GM12878 (cell line): ENCODE data around the gene SKAP1. TPM values are rescaled to one million over a fixed set of nuclear protein-coding genes. Genes with fewer than 3 reads are reported as not detected.
A peak's percentile ranks its signal among the peaks of the same experiment; 100 is the strongest.

Experiments
- ATAC-seq: fragments of 200-7000 bp; cut with Tn5 transposase; 3 replicates; pipeline ENCODE4 v1.9.1; 2020; ENCODE audit warnings: mild to moderate bottlenecking, moderate library complexity
- BruUV-seq: library from RNA; stranded (reverse); fragments of 400-500 nt; replicated peaks from 2 replicates; lab custom pipeline; 2021; lab: Mats Ljungman, UMichigan
- CTCF ChIA-PET: fragments of 300-600 bp; sonication (Branson Sonifier 250); formaldehyde crosslinking; extraction: SDS; loops from one replicate; lab custom pipeline; 2021; ENCODE audit warnings: inconsistent platforms; lab: Yijun Ruan, JAX
- POLR2A ChIA-PET: fragments of 350-600 bp; formaldehyde crosslinking; extraction: SDS; loops from one replicate; lab custom pipeline; 2021; ENCODE audit warnings: inconsistent platforms; lab: Charles Lee
- RAD21 ChIA-PET: fragments of 300-600 bp; sonication (Branson Sonifier 250); formaldehyde crosslinking; loops from one replicate; lab custom pipeline; 2023; ENCODE audit warnings: antibody characterized with exemption; ENCODE audit not compliant: unreplicated experiment; lab: Charles Lee
- SMC1A ChIA-PET: fragments of 300-600 bp; sonication (Branson Sonifier 250); formaldehyde crosslinking; loops from one replicate; lab custom pipeline; 2023; ENCODE audit not compliant: unreplicated experiment, uncharacterized antibody; lab: Charles Lee
- DNase-seq: peaks from one replicate; pipeline ENCODE4 v3.0.0-alpha.2; 2011; ENCODE audit warnings: low read depth, low spot score
- FAIRE-seq: peaks from 3 replicates; lab custom pipeline; 2011; peaks lifted over from hg19 to GRCh38; lab: Jason Lieb, UNC
- H2AFZ ChIP-seq: 2 replicates; pipeline ENCODE4 v1.6.0; 2011; ENCODE audit warnings: low read depth, low read length, control low read depth; ENCODE audit not compliant: control insufficient read depth
- H3K27ac ChIP-seq: 2 replicates; pipeline ENCODE4 v1.5.1; 2011; ENCODE audit warnings: control low read depth; ENCODE audit not compliant: control insufficient read depth, insufficient read depth
- H3K27me3 ChIP-seq, 2 experiments: replicated peaks in 1 of 2; 2 replicates each; pipeline versions ENCODE4 v1.6.0 to v1.6.1; 2011; ENCODE audit warnings: low read length in 1 of 2; ENCODE audit not compliant: control insufficient read depth in 2 of 2, insufficient read depth in 2 of 2
- H3K36me3 ChIP-seq, 2 experiments: 2 replicates each; pipeline ENCODE4 v1.5.1; 2011; ENCODE audit warnings: low read length in 1 of 2; ENCODE audit not compliant: control insufficient read depth in 2 of 2, insufficient read depth in 2 of 2
- H3K4me1 ChIP-seq: 2 replicates; pipeline ENCODE4 v1.6.1; 2011; ENCODE audit warnings: mild to moderate bottlenecking, low read length, moderate library complexity, mixed read lengths; ENCODE audit not compliant: control insufficient read depth, insufficient read depth
- H3K4me2 ChIP-seq: 2 replicates; pipeline ENCODE4 v1.6.0; 2011; ENCODE audit warnings: control low read depth; ENCODE audit not compliant: control insufficient read depth, insufficient read depth
- H3K4me3 ChIP-seq: fragments of 200-600 bp; sonication (generic); 2 replicates; pipeline ENCODE4 v1.5.1; 2016
- H3K79me2 ChIP-seq: 2 replicates; pipeline ENCODE4 v1.6.0; 2011; ENCODE audit warnings: low read length; ENCODE audit not compliant: control insufficient read depth, insufficient read depth
- H3K9ac ChIP-seq: 2 replicates; pipeline ENCODE4 v1.8.0; 2011; ENCODE audit warnings: low read length, control low read depth, mixed read lengths; ENCODE audit not compliant: control insufficient read depth, insufficient read depth
- H3K9me3 ChIP-seq: replicated peaks from 3 replicates; pipeline ENCODE4 v1.5.1; 2011; ENCODE audit warnings: mild to moderate bottlenecking, low read length; ENCODE audit not compliant: control insufficient read depth, insufficient read depth
- H4K20me1 ChIP-seq: 2 replicates; pipeline ENCODE4 v1.6.0; 2011; ENCODE audit not compliant: control insufficient read depth, insufficient read depth
- CBFB ChIP-seq: IDR thresholded peaks from 2 replicates; pipeline ENCODE4 v1.6.1; 2016; ENCODE audit warnings: antibody characterized with exemption, low read depth
- CEBPB ChIP-seq, 2 experiments: fragments of 150-350 bp in 1 of 2; IDR thresholded peaks; 2 replicates each; pipeline ENCODE4 v1.6.1; 2012 to 2014; ENCODE audit warnings: low read depth in 2 of 2, low read length in 2 of 2, borderline replicate concordance in 1 of 2, inconsistent platforms in 1 of 2
- ELK1 ChIP-seq: IDR thresholded peaks from 2 replicates; pipeline ENCODE4 v1.6.1; 2012; ENCODE audit warnings: low read depth, low read length, improper control_type of control experiment
- KLF5 ChIP-seq: fragments of 450-650 bp; IDR thresholded peaks from 2 replicates; pipeline ENCODE4 v1.6.1; 2014; ENCODE audit warnings: mild to moderate bottlenecking; ENCODE audit not compliant: partially characterized antibody
- LARP7 ChIP-seq: fragments of 450-650 bp; IDR thresholded peaks from 2 replicates; pipeline ENCODE4 v1.6.1; 2017; ENCODE audit warnings: mild to moderate bottlenecking
- NR2C1 ChIP-seq: fragments of 450-650 bp; IDR thresholded peaks from 2 replicates; pipeline ENCODE4 v1.6.1; 2017; ENCODE audit warnings: antibody characterized with exemption, mild to moderate bottlenecking, moderate library complexity
- PBX3 ChIP-seq: IDR thresholded peaks from 2 replicates; pipeline ENCODE4 v1.6.1; 2011; ENCODE audit warnings: mild to moderate bottlenecking, low read depth, low read length, moderate library complexity; ENCODE audit not compliant: insufficient replicate concordance
- POLR2A ChIP-seq: IDR thresholded peaks from 2 replicates; pipeline ENCODE4 v1.6.1; 2011; ENCODE audit warnings: low read depth, mild to moderate bottlenecking, low read length
- RAD51 ChIP-seq: fragments of 450-650 bp; IDR thresholded peaks from 2 replicates; pipeline ENCODE4 v1.6.1; 2016; ENCODE audit warnings: moderate library complexity, mild to moderate bottlenecking, inconsistent platforms
- RCOR1 ChIP-seq: conservative IDR thresholded peaks from 2 replicates; pipeline ENCODE4 v1.6.1; 2012; ENCODE audit warnings: low read depth, low read length, improper control_type of control experiment
- WRNIP1 ChIP-seq: IDR thresholded peaks from 2 replicates; pipeline ENCODE4 v1.6.1; 2011; ENCODE audit warnings: low read depth, low read length, improper control_type of control experiment, borderline replicate concordance
- YBX1 ChIP-seq: fragments of 450-650 bp; IDR thresholded peaks from 2 replicates; pipeline ENCODE4 v1.6.1; 2016; ENCODE audit warnings: antibody characterized with exemption
- ZNF384 ChIP-seq: IDR thresholded peaks from 2 replicates; pipeline ENCODE4 v1.6.1; 2012; ENCODE audit warnings: low read depth, mild to moderate bottlenecking, low read length, improper control_type of control experiment, borderline replicate concordance
- WGBS: methylation state at CpG from one replicate; pipeline ENCODE4 v1.1.6; 2016; ENCODE audit warnings: low lambda C conversion rate; ENCODE audit not compliant: insufficient replicate concordance, insufficient coverage; ENCODE audit errors: missing lambda C conversion rate; 5-methylcytosine and 5-hydroxymethylcytosine counted together
- in situ Hi-C: fragments of 300-500 bp; cut with MboI; formaldehyde crosslinking; loops from 9 replicates; pipeline ENCODE4 v1.14.3; 2018; ENCODE audit warnings: mixed read lengths
- intact Hi-C: fragments of 100-400 bp; cut with micrococcal nuclease; formaldehyde crosslinking; loops from one replicate; pipeline ENCODE4 v1.14.2; 2022; ENCODE audit not compliant: unreplicated experiment
- polyA plus RNA-seq, 11 experiments: library from polyadenylated mRNA; depleted of rRNA in 4 of 11; unstranded in 6 of 11; stranded (reverse) in 5 of 11; fragments of >200 nt; fragmentation: Nextera tagmentation in 4 of 11; fragmentation: Illumina TruSeq in 1 of 11; extraction: Ambion mirVana in 4 of 11; extraction: Trizol in 1 of 11; gene quantifications; 1 replicate in 1 of 11; 2 replicates in 10 of 11; pipeline versions ENCODE4 v1.2.1 to v1.2.3, GENCODE V29; 2011 to 2016; ENCODE audit warnings: inconsistent platforms in 2 of 11, missing spikeins in 2 of 11, low read depth in 1 of 11
- total RNA-seq, 4 experiments: library from RNA; depleted of rRNA in 3 of 4; stranded (reverse); fragments of >200 nt in 3 of 4; fragmentation: Illumina TruSeq in 1 of 4; extraction: Trizol in 1 of 4; gene quantifications; 2 replicates each; pipeline versions ENCODE4 v1.2.1 to v1.2.3, GENCODE V29; 2013 to 2021

Gene SKAP1
- total and polyA plus RNA-seq, 10 of the 15 experiments (the other 5 are each of a cell fraction or from before 2014, with no cell fraction given), result 17.1 to 97.6 (median 35.9) TPM

GRCh38 chr17:48240122-48240521 is 189.9 kb downstream of the SKAP1 start:
- Histone ChIP-seq H2AFZ (no peak overlapping the region), H3K79me2 (no peaks in the 10 kb centered on the region), H3K27me3 (no peaks in the 10 kb centered on the region), H4K20me1 (no peaks in the 10 kb centered on the region), H3K9me3 (no peaks in the 10 kb centered on the region), H3K4me1 (peaks cover 46% of the 10 kb centered on the region), H3K4me2 (no peak overlapping the region), H3K4me3 (no peak overlapping the region), H3K36me3 (no peaks in the 10 kb centered on the region), H3K9ac (no peak overlapping the region), H3K27ac (peak overlapping the region; percentile 74; the same call in 1 of the 2 replicates)
- POLR2A ChIA-PET, result interaction anchor here (0.6 to 1.2 kb wide), 6 partner anchors 13 to 290 kb away, joined by 3 to 5 read pairs (median 3); no protein-coding TSS in a partner anchor
- TF ChIP-seq RAD51 (no peak), NR2C1 (no peak), CEBPB (IDR thresholded peaks at IDR 0.05; ENCODE audit: borderline replicate concordance in 1 of 2, low read depth in 2 of 2, low read length in 2 of 2) (no peak), LARP7 (no peak), ELK1 (no peak), WRNIP1 (no peak), POLR2A (no peak), YBX1 (no peak), PBX3 (no peak), RCOR1 (no peak), KLF5 (no peak), ZNF384 (no peak), CBFB (no peak)
- in situ Hi-C loops, result no loop called here
- RAD21 ChIA-PET, result interaction anchor here (0.9 to 2.9 kb wide), 3 partner anchors 12 to 127 kb away, joined by 3 to 12 read pairs (median 4); no protein-coding TSS in a partner anchor
- DNase-seq, result no peak
- no peak for FAIRE-seq
- WGBS, result 100% methylated on average over 2 of the region's 2 CpGs
- intact Hi-C loops, result no loop called here
- BruUV-seq, result no TSS peak
- SMC1A ChIA-PET, result interaction anchor here (0.6 to 2.9 kb wide), 11 partner anchors 9 to 161 kb away, joined by 3 to 15 read pairs (median 4); no protein-coding TSS in a partner anchor
- no peak for ATAC-seq
- CTCF ChIA-PET, result interaction anchor here (0.6 to 20.3 kb wide), 9 partner anchors 10 to 439 kb away, joined by 3 to 220 read pairs (median 4); no protein-coding TSS in a partner anchor
